GM12892 (cell line): Measurements from ENCODE around the gene MRGPRX3.

Source experiments
- POLR2A ChIP-seq: IDR thresholded peaks from 2 replicates; pipeline ENCODE4 v1.6.1; 2011; ENCODE audit warnings: low read depth, low read length, control low read depth
- POLR2AphosphoS5 ChIP-seq: IDR thresholded peaks from 2 replicates; pipeline ENCODE4 v1.6.1; 2011; ENCODE audit warnings: low read depth, low read length, control low read depth
- TAF1 ChIP-seq: IDR thresholded peaks from 2 replicates; pipeline ENCODE4 v1.6.1; 2011; ENCODE audit warnings: low read depth, mild to moderate bottlenecking, control low read depth, low read length, borderline replicate concordance

DNA sequence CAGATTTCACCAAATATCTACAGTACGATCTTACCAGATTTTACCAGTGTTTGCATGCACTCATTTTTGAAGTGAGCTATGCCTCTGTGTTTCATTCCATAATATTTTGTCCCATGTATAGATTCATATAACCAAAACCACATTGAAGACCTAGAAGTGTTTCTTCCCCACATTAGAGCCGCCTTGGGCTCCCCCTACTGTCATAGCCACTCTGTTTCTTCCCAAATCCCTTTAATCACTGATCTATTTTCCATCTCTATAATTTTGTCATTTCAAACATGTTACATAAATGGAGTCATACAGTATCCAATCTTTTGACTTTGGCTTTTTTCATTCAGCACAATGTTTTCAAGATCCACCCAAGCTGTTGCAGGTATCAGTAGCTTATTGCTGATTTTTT is 12.7 kb downstream of the MRGPRX3 start:
- TF ChIP-seq POLR2A (no peak), POLR2AphosphoS5 (no peak), TAF1 (no peak)
